Heart left ventricle (tissue), 13 donors: Measurements from ENCODE around the gene DLGAP1.

ENCODE experiments used
- CTCF ChIP-seq, 12 donors: fragments of 200-600 bp; sonication (generic) in 4 of 12; IDR thresholded peaks; one replicate each; pipeline versions ENCODE4 v1.5.0 to v1.8.0; 2018 to 2022; ENCODE audit warnings: antibody characterized with exemption in 12 of 12, mild to moderate bottlenecking in 5 of 12
- POLR2A ChIP-seq, 2 donors: fragments of 450-650 bp; IDR thresholded peaks; one replicate each; pipeline ENCODE4 v1.6.1; 2017; ENCODE audit warnings: antibody characterized with exemption in 2 of 2, mild to moderate bottlenecking in 2 of 2, moderate library complexity in 2 of 2
- donor health status: ischemic (EF 13 %, LVEDD 7.1; RV severe dilation, severe dysfunction).
- donor health status: DM: no; HTN: yes; CAD: no.
- donor health status: DM: no; HTN: no; CAD: no.
- donor health status: ischemic (EF 25% LVEDD 6.9; RV normal size, moderate dysfunction).
- donor health status: ischemic (EF 25% LVEDD 5.7; RV mildly dilated, moderate dysfunction).
- donor health status: ischemic (EF 35%, LVEDD 5.7; RV mildly dilated, moderate dysfunction).
- donor health status: nonischemic (EF 11% LVEDD 7.7; RV severe dilation, severe dysfunction).
- donor health status: DM: yes; HTN: yes; CAD: no.
- donor health status: PGD.
- donor health status: ischemic (EF 29% LVEDD 5.4; RV normal size, mild dysfunction).
- donor health status: nonischemic (EF 23%, LVEDD 6.1; RV moderate dilation, normal function).

DNA sequence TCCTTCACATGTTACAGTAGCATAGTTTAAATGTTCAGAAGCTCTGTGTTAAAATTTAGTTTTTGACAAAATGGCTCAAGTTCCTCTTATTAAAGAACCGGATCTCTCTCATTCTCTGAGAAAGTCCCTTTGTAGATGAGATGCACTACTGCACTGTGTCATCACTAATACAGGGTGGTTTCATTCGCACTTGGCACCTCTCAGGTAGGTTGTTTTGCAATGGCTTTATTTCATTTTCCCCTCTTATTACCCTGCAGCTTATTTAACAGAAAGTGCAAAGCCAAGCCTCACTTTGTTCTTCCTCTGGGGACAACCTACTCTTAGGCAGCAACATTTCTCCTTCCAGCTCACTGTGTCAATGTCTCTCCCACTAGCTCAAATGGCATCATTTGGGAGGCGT lies 185.1 kb downstream of the DLGAP1 start:
- no peak for TF ChIP-seq CTCF (IDR thresholded peaks at IDR 0.05)
- no peak for TF ChIP-seq POLR2A (IDR thresholded peaks at IDR 0.05)
